Progenitor cell of endocrine pancreas (in vitro differentiated cells): ENCODE measurements around the gene ARHGEF12. TPM values are rescaled to one million over a fixed set of nuclear protein-coding genes. Genes with fewer than 3 reads are reported as not detected.

ENCODE experiments used
- DNase-seq: peaks from one replicate; pipeline ENCODE4 v3.0.0; 2021; ENCODE audit warnings: low spot score; ENCODE audit not compliant: unreplicated experiment
- H3K27ac Mint-ChIP-seq: 2 replicates; pipeline ENCODE4 v1.8.0; 2021; ENCODE audit warnings: mild to moderate bottlenecking, moderate library complexity, mixed read lengths
- H3K27me3 Mint-ChIP-seq: 2 replicates; pipeline ENCODE4 v1.8.0; 2021; ENCODE audit warnings: mixed read lengths
- H3K36me3 Mint-ChIP-seq: 2 replicates; pipeline ENCODE4 v1.8.0; 2022; ENCODE audit warnings: mixed read lengths; ENCODE audit not compliant: insufficient read depth
- H3K4me1 Mint-ChIP-seq: 2 replicates; pipeline ENCODE4 v1.8.0; 2021; ENCODE audit warnings: low read depth, mixed read lengths
- H3K4me3 Mint-ChIP-seq: 2 replicates; pipeline ENCODE4 v1.8.0; 2021; ENCODE audit warnings: low read depth, mild to moderate bottlenecking, moderate library complexity, mixed read lengths
- H3K9me3 Mint-ChIP-seq: 2 replicates; pipeline ENCODE4 v1.8.0; 2021; ENCODE audit warnings: low read depth, mixed read lengths
- total RNA-seq: library from RNA; stranded (reverse); gene quantifications from 2 replicates; pipeline ENCODE4 v1.2.1, GENCODE V29; 2021
- TF ChIP-seq, protein P1 (sequence below): fragments of 200-600 bp; sonication (generic); IDR thresholded peaks from one replicate; pipeline ENCODE4 v1.5.0; 2021; ENCODE audit warnings: antibody characterized with exemption, mild to moderate bottlenecking; ENCODE audit not compliant: unreplicated experiment

Gene ARHGEF12
- total RNA-seq, 1 donor from 2014 or later, result 64.9 TPM

DNA sequence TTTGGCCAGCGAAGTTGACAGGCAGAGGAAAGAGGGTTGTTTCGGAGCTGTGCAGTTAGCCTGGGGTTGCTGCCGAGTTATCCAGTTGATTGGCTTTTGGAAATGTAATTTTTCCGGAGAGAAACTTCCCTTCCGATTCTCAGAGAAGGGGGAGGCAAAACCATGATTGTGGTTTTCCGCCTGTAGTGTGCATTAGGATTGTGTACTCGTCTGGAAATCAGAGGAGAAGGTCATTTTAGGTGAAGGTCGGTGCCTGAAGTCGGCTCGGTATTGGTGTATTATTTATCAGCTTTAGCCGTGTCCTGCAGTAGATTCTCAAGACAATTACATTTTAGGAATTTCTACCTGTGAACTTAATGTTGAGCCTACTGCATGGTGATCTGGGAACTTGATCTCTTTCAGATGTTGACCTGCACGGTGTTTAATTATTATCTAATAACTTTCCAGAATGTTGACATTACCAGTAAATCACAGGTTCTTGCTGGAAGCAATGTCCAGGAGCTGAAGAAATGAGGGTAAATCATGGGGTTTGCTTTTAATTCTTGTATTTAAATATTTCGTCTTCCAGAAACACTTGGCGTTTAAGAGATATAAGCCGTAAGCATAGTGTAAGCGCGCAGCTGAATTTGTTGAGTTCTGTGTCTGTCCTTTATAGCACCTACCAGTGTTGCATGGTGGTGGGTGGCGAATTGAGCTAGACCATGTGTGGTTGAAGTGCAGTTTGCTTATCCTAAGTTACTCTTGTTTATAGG is 1.3 kb downstream of the ARHGEF12 start:
- no peaks in the 10 kb centered on the region for H3K27me3 Mint-ChIP-seq
- TF ChIP-seq, protein P1, sequence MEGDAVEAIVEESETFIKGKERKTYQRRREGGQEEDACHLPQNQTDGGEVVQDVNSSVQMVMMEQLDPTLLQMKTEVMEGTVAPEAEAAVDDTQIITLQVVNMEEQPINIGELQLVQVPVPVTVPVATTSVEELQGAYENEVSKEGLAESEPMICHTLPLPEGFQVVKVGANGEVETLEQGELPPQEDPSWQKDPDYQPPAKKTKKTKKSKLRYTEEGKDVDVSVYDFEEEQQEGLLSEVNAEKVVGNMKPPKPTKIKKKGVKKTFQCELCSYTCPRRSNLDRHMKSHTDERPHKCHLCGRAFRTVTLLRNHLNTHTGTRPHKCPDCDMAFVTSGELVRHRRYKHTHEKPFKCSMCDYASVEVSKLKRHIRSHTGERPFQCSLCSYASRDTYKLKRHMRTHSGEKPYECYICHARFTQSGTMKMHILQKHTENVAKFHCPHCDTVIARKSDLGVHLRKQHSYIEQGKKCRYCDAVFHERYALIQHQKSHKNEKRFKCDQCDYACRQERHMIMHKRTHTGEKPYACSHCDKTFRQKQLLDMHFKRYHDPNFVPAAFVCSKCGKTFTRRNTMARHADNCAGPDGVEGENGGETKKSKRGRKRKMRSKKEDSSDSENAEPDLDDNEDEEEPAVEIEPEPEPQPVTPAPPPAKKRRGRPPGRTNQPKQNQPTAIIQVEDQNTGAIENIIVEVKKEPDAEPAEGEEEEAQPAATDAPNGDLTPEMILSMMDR, result no peak

DNA sequence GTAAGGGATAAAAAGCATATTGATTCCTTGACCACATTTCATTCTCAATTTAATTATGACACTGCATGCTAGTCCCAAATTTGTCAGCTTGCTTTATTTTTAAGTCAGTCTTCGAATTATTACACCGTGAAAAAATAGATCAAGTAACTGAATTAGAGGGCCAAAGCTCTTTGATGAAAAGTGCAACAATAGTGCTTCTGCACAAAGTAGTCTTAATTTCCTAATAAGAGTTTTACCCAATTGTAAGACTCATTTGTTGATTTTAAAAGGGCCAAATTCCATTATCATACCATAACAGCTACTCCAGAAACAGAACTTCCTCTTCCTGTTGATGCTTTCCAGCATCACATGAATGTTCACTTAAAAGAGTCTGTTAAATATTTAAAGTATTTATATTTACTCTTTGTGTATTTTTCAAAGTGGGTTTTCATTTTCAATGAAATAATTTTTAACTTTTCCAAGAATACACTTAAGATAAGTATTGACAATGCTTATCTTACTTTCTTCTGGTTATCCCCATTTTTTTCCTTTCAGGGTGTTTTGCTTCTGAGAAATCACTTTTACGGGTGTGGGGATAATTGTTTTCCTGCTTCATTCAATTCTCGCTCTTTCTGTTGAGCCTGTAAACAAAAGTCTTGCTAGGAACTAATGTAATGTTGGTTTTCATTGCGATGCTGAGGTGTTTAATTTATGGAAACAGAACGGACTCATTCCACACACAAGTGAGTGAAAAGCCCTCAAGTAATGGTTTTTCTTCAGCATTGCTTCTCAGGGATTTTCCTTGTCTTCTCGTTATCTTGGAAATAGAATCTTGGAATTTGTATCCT is 2.1 kb downstream of the ARHGEF12 start:
- TF ChIP-seq, protein P1, result no peak
- H3K4me3 Mint-ChIP-seq, result peak overlapping the region; percentile 96
- H3K36me3 Mint-ChIP-seq, result no peaks in the 10 kb centered on the region
- no peak overlapping the region for H3K27ac Mint-ChIP-seq
- H3K27me3 Mint-ChIP-seq, result no peaks in the 10 kb centered on the region
- no peaks in the 10 kb centered on the region for H3K9me3 Mint-ChIP-seq
- H3K4me1 Mint-ChIP-seq, result peaks cover 30% of the 10 kb centered on the region
- DNase-seq, result no peak

More for the DNA sequence above, 1.3 kb downstream of the ARHGEF12 start:
- H3K4me1 Mint-ChIP-seq, result peaks cover 30% of the 10 kb centered on the region
- peak overlapping the region; percentile 98 for H3K27ac Mint-ChIP-seq
- no peaks in the 10 kb centered on the region for H3K36me3 Mint-ChIP-seq
- no peak for DNase-seq
- H3K4me3 Mint-ChIP-seq, result peak overlapping the region; percentile 96
- no peaks in the 10 kb centered on the region for H3K9me3 Mint-ChIP-seq

DNA sequence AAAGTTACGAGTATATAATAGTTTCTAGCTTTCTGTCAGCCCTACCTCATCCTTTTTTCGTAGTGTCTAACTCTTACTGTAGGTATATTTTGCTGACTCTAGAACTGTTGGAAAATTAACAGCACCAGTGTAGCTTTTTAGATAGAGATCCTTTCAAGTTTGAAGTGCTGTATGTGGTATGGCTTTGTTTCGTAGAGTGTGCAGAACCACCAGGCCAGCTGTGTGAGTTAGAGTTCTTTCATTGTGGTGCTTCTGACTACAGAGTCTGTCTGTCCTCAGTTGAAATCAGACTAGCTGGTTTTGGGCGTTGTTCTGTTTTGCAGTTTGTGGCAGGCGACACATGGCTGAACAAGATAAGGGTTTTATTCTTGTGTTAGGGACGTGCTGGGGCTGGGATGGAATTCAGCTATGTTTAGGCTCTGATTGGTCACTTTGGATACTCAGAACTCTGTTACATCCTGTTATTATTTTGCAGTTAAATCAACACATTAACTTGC is 3.2 kb downstream of the ARHGEF12 start:
- H3K4me1 Mint-ChIP-seq, result peaks cover 30% of the 10 kb centered on the region
- TF ChIP-seq, protein P1, result no peak
- no peak for DNase-seq
- H3K27ac Mint-ChIP-seq, result no peak overlapping the region
- H3K9me3 Mint-ChIP-seq, result no peaks in the 10 kb centered on the region
- peak overlapping the region; percentile 35 for H3K4me3 Mint-ChIP-seq
- no peaks in the 10 kb centered on the region for H3K27me3 Mint-ChIP-seq
- H3K36me3 Mint-ChIP-seq, result no peaks in the 10 kb centered on the region

DNA sequence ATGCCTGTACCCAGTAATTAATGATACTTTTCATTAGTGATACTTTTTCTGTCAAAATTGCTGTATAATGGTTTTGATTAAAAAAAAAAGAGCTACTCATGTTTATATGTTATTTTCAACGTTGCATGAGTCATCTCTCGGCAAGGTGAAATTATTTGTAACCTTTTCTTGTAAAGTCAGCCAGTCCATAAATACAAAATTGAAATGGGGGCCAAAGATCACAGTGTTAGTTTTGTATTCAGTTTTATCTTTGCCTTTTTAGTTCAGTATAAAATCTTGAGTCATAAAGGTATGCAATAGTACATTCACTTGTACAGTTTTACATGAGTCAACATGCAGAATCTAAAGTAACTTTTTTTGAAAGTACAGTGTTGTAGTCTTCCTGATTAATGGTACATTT is 4.3 kb downstream of the ARHGEF12 start:
- TF ChIP-seq, protein P1, result no peak
- Mint-ChIP-seq H3K27ac (no peak overlapping the region), H3K27me3 (no peaks in the 10 kb centered on the region), H3K4me3 (no peak overlapping the region), H3K9me3 (no peaks in the 10 kb centered on the region), H3K4me1 (peaks cover 30% of the 10 kb centered on the region), H3K36me3 (no peaks in the 10 kb centered on the region)
- no peak for DNase-seq

DNA sequence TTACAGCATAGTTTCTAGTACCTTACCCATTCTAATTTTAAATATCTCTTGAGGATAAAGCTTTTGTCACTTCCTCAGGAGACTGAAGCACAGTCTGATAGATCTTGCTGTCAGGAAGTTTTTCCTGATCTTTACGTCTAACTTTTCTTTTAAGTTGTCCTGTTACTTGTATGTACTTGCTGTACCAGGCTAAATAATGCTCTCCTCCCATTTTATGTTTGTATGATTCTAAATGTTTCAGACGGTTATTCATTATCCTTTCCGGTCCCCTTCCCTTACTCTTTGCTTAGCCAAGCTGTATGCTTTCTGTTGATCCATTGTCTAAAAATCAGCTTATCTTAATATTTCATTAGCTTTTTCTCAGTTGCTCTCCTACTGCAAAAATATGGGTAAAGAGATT is 6.0 kb downstream of the ARHGEF12 start:
- Mint-ChIP-seq H3K27me3 (no peaks in the 10 kb centered on the region), H3K36me3 (no peaks in the 10 kb centered on the region), H3K9me3 (no peaks in the 10 kb centered on the region), H3K27ac (no peak overlapping the region), H3K4me3 (no peak overlapping the region), H3K4me1 (peaks cover 30% of the 10 kb centered on the region)
- TF ChIP-seq, protein P1, result no peak
- no peak for DNase-seq
